K562 treated with DMSO at 1 percent for 24 hours (cell line): ENCODE results near the gene ZNF14. TPM values are rescaled to one million over a fixed set of nuclear protein-coding genes. Genes with fewer than 3 reads are reported as not detected.

ENCODE experiments used
- total RNA-seq: library from RNA; unstranded; fragments of 300-600 nt; gene quantifications from 2 replicates; pipeline ENCODE4 v1.2.3, GENCODE V29; 2022; ENCODE audit warnings: low read depth; ENCODE audit not compliant: insufficient read depth

The ZNF14 gene
- 2.5 and 2.7 TPM in 2 replicates for total RNA-seq

GRCh38 chr19:19732579-19733501 is at the start of gene ZNF14:
Gene ZNF14 (minus strand): TSS chr19:19733112. CDS start chr19:19732958, 154 bp downstream.

DNA sequence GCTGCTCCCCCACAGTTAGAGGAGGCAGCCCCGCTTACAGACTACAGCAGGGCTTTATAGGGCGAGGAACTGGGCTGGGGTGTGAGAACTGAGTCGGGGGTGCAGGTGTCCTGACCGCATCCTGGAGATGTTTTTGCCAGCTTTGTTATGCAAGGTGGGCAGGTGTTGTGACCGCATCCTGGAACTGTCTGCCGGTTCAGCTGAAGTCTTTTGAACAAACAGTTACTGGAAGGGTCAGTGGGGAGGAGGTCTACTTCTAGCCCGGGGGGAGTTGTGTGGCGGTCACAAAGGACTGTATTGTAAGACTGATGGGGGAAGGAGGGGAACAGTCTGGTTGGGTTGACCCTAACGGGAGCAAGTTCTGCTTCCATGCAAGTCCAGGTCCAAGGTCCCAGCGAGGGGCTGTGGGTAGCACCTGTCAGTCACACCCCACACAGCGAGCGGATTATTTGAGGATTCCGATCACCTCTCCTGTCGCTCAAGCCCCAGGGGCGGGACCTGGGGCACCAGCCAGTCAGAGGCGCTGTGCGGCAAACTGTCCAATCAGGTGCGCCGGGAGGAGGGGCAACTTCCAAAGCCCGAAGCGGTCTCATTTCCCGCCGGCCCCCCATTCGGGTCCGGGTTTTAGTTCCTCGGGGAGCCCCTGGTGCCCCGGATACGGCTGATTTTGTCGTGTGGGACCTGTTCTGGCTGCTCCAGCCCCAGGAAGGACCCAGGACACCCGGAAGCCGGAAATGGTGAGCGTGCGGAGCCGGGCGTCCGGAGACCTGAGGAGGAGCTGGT is 64.5 kb downstream of the ZNF14 start, which contains the start of gene ZNF101:
Gene ZNF101 (plus strand): TSS at position 610 of the 783 bp plus-strand sequence. CDS start 125 bp downstream, at position 735.

GRCh38 chr19:19663256-19664120 is 69.4 kb downstream of the ZNF14 start, which contains the start of gene ATP13A1:
Gene ATP13A1 (minus strand): TSS chr19:19663676. CDS start chr19:19663666, 10 bp downstream.

Other genes starting within 250 kb of the ZNF14 start
- gene TSSK6, start 217.6 kb downstream of the ZNF14 start, total RNA-seq: 8.9 and 10.1 TPM in 2 replicates
- 350 and 378 TPM in 2 replicates for gene NDUFA13, start 216.9 kb downstream of the ZNF14 start, total RNA-seq
- 7.8 and 11.1 TPM in 2 replicates for gene YJEFN3, start 204.2 kb downstream of the ZNF14 start, total RNA-seq
- gene CILP2, start 194.8 kb downstream of the ZNF14 start, total RNA-seq: 0.87 and 0.93 TPM in 2 replicates
- gene PBX4, start 114.4 kb downstream of the ZNF14 start, total RNA-seq: 4.4 and 5.2 TPM in 2 replicates
- gene LPAR2, start 104.9 kb downstream of the ZNF14 start, total RNA-seq: 16.8 and 20.5 TPM in 2 replicates
- 19.7 and 23.2 TPM in 2 replicates for gene GMIP, start 89.5 kb downstream of the ZNF14 start, total RNA-seq
- 70.4 and 85.1 TPM in 2 replicates for gene ATP13A1, start 69.4 kb downstream of the ZNF14 start, total RNA-seq
- gene ZNF101, start 64.3 kb downstream of the ZNF14 start, total RNA-seq: 4.9 and 5.4 TPM in 2 replicates
- gene ZNF506, start 88.6 kb upstream of the ZNF14 start, total RNA-seq: 0.34 TPM in 1 of 2 replicates, not detected in the other
- 2.5 and 3.6 TPM in 2 replicates for gene ZNF253, start 132.8 kb upstream of the ZNF14 start, total RNA-seq
- gene ZNF93, start 167.8 kb upstream of the ZNF14 start, total RNA-seq: 11.0 and 14.9 TPM in 2 replicates